OCI-LY7 (cell line): ENCODE data around the gene PRRG3.

Source experiments
- CTCF ChIP-seq: fragments of 200-600 bp; sonication (generic); conservative IDR thresholded peaks from 2 replicates; pipeline ENCODE4 v1.5.1; 2014; ENCODE audit warnings: mild to moderate bottlenecking, antibody characterized with exemption, low read length, moderate library complexity, mixed read lengths
- EZH2phosphoT487 ChIP-seq: fragments of 200-600 bp; sonication (generic); IDR thresholded peaks from 2 replicates; pipeline ENCODE4 v1.6.1; 2018; ENCODE audit warnings: low read depth, borderline replicate concordance, mild to moderate bottlenecking, mixed run types, antibody characterized with exemption, low read length, moderate library complexity, mixed read lengths

- no peak for TF ChIP-seq CTCF
- TF ChIP-seq EZH2phosphoT487 = no peak
These were observed 2.3 kb downstream of the PRRG3 start for GRCh38 chrX:151697522-151697921.
